ENCODE results near the gene GCK.
"Not testable (repeated sequence)": the region's sequence is repeated elsewhere in the genome, so short reads cannot be mapped to it uniquely, and the experiment has no call there.

The GCK gene

GRCh38 chr7:44176486-44176885, 12.8 kb downstream of the GCK start:
- no peak for DNase-seq

GRCh38 chr7:44175730-44176129, 13.5 kb downstream of the GCK start:
- DNase-seq = no peak

- not testable (repeated sequence) for DNase-seq
Observed at GRCh38 chr7:44174694-44174948, 14.6 kb downstream of the GCK start.

- DNase-seq = no peak
Observed at GRCh38 chr7:44173911-44174693, 15.1 kb downstream of the GCK start.

GRCh38 chr7:44172803-44173424, 16.3 kb downstream of the GCK start:
- DNase-seq = no peak

GRCh38 chr7:44172352-44172751, 16.9 kb downstream of the GCK start:
- DNase-seq = no peak

GRCh38 chr7:44171901-44172300, 17.3 kb downstream of the GCK start:
- DNase-seq = not testable (repeated sequence)

- no peak for DNase-seq
Observed at GRCh38 chr7:44167920-44168319, 21.3 kb downstream of the GCK start.

- DNase-seq = no peak
Observed at GRCh38 chr7:44163591-44163990, 25.6 kb downstream of the GCK start.

GRCh38 chr7:44162785-44163395, 26.3 kb downstream of the GCK start:
- no peak for DNase-seq

- no peak for DNase-seq
Observed at GRCh38 chr7:44162179-44162578, 27.1 kb downstream of the GCK start.

GRCh38 chr7:44161371-44161770, 27.9 kb downstream of the GCK start:
- no peak for DNase-seq

- no peak for DNase-seq
Observed at GRCh38 chr7:44159824-44160630, 29.2 kb downstream of the GCK start.

- DNase-seq = no peak
Observed at GRCh38 chr7:44158873-44159631, 30.2 kb downstream of the GCK start.

GRCh38 chr7:44158096-44158872, 31.0 kb downstream of the GCK start:
- DNase-seq = no peak

GRCh38 chr7:44157116-44158080, 31.8 kb downstream of the GCK start:
- no peak for DNase-seq

GRCh38 chr7:44156453-44157010, 32.7 kb downstream of the GCK start:
- no peak for DNase-seq

GRCh38 chr7:44155191-44156185, 33.8 kb downstream of the GCK start:
- DNase-seq = no peak

GRCh38 chr7:44154703-44155102, 34.5 kb downstream of the GCK start:
- DNase-seq = no peak

All from NCI-H748 treated with DMSO at 0.1 percent for 48 hours (cell line).